HEK293 (cell line): Measurements from ENCODE around the gene IRS2.

Experiments used
- ATF2 ChIP-seq: fragments of 450-650 bp; formaldehyde crosslinking; IDR thresholded peaks from 2 replicates; pipeline ENCODE4 v1.5.1; 2016; ENCODE audit warnings: missing biosample characterization, missing genetic modification characterization, low read depth
- BCL6B ChIP-seq: fragments of 450-650 bp; formaldehyde crosslinking; IDR thresholded peaks from 2 replicates; pipeline ENCODE4 v1.5.1; 2017; ENCODE audit warnings: missing biosample characterization, missing genetic modification characterization
- GLI2 ChIP-seq: fragments of 450-650 bp; formaldehyde crosslinking; IDR thresholded peaks from 2 replicates; pipeline ENCODE4; 2017; ENCODE audit warnings: missing biosample characterization, missing genetic modification characterization, low read depth, borderline replicate concordance
- PRDM10 ChIP-seq: fragments of 450-650 bp; formaldehyde crosslinking; IDR thresholded peaks from 2 replicates; pipeline ENCODE4 v1.5.1; 2016; ENCODE audit warnings: missing biosample characterization, missing genetic modification characterization
- SP7 ChIP-seq: fragments of 450-650 bp; formaldehyde crosslinking; IDR thresholded peaks from 2 replicates; pipeline ENCODE4 v1.5.1; 2016; ENCODE audit warnings: missing biosample characterization, missing genetic modification characterization
- WT1 ChIP-seq: fragments of 450-650 bp; formaldehyde crosslinking; IDR thresholded peaks from 2 replicates; pipeline ENCODE4 v1.5.1; 2016; ENCODE audit warnings: missing biosample characterization, missing genetic modification characterization
- ZBTB11 ChIP-seq: fragments of 450-650 bp; formaldehyde crosslinking; conservative IDR thresholded peaks from 2 replicates; pipeline ENCODE4 v1.5.1; 2016; ENCODE audit warnings: low read depth, missing biosample characterization, missing genetic modification characterization
- ZBTB26 ChIP-seq: fragments of 450-650 bp; formaldehyde crosslinking; optimal IDR thresholded peaks from 2 replicates; pipeline ENCODE3; 2016; ENCODE audit warnings: missing biosample characterization, mild to moderate bottlenecking, missing genetic modification characterization
- ZBTB44 ChIP-seq: fragments of 450-650 bp; IDR thresholded peaks from 2 replicates; pipeline ENCODE4 v1.5.1; 2018; ENCODE audit warnings: missing biosample characterization, mild to moderate bottlenecking, missing genetic modification characterization
- ZBTB49 ChIP-seq: fragments of 450-650 bp; formaldehyde crosslinking; IDR thresholded peaks from 2 replicates; pipeline ENCODE4 v1.5.1; 2016; ENCODE audit warnings: missing biosample characterization, missing genetic modification characterization, low read depth
- ZBTB8A ChIP-seq: fragments of 450-650 bp; formaldehyde crosslinking; IDR thresholded peaks from 2 replicates; pipeline ENCODE4 v1.5.1; 2016; ENCODE audit warnings: missing biosample characterization, missing genetic modification characterization
- ZNF132 ChIP-seq: fragments of 450-650 bp; formaldehyde crosslinking; IDR thresholded peaks from 2 replicates; pipeline ENCODE4 v1.5.1; 2017; ENCODE audit warnings: missing biosample characterization, missing genetic modification characterization, borderline replicate concordance
- ZNF146 ChIP-seq: fragments of 450-650 bp; formaldehyde crosslinking; IDR thresholded peaks from 2 replicates; pipeline ENCODE4 v1.5.1; 2016; ENCODE audit warnings: missing biosample characterization, missing genetic modification characterization
- ZNF335 ChIP-seq: fragments of 450-650 bp; formaldehyde crosslinking; conservative IDR thresholded peaks from 2 replicates; pipeline ENCODE4 v1.5.1; 2016; ENCODE audit warnings: missing biosample characterization, missing genetic modification characterization
- ZNF341 ChIP-seq: fragments of 450-650 bp; formaldehyde crosslinking; IDR thresholded peaks from 2 replicates; pipeline ENCODE4; 2016; ENCODE audit warnings: low read depth, missing biosample characterization, missing genetic modification characterization
- ZNF433 ChIP-seq: fragments of 450-650 bp; formaldehyde crosslinking; IDR thresholded peaks from 2 replicates; pipeline ENCODE4 v1.5.1; 2016; ENCODE audit warnings: missing biosample characterization, missing genetic modification characterization, low read depth
- ZNF488 ChIP-seq: fragments of 450-650 bp; formaldehyde crosslinking; IDR thresholded peaks from 2 replicates; pipeline ENCODE4 v1.5.1; 2016; ENCODE audit warnings: missing biosample characterization, missing genetic modification characterization
- ZNF544 ChIP-seq: fragments of 450-650 bp; formaldehyde crosslinking; IDR thresholded peaks from 2 replicates; pipeline ENCODE4 v1.5.0; 2017; ENCODE audit warnings: missing biosample characterization, missing genetic modification characterization
- ZNF596 ChIP-seq: fragments of 450-650 bp; IDR thresholded peaks from 2 replicates; pipeline ENCODE4 v1.5.0; 2018; ENCODE audit warnings: missing biosample characterization, mild to moderate bottlenecking, missing genetic modification characterization, moderate library complexity
- ZNF623 ChIP-seq: fragments of 450-650 bp; formaldehyde crosslinking; IDR thresholded peaks from 2 replicates; pipeline ENCODE4 v1.5.1; 2016; ENCODE audit warnings: missing biosample characterization, missing genetic modification characterization
- ZNF626 ChIP-seq: fragments of 450-650 bp; sonication (Bioruptor Pico); formaldehyde crosslinking; IDR thresholded peaks from 2 replicates; pipeline ENCODE4 v1.5.1; 2018; ENCODE audit warnings: missing biosample characterization, missing genetic modification characterization, inconsistent platforms
- ZNF677 ChIP-seq: fragments of 450-650 bp; IDR thresholded peaks from 2 replicates; pipeline ENCODE4 v1.5.0; 2018; ENCODE audit warnings: missing biosample characterization, mild to moderate bottlenecking, missing genetic modification characterization, moderate library complexity

Gene IRS2

GRCh38 chr13:109785141-109785891, 1.1 kb downstream of the IRS2 start (continued):
- TF ChIP-seq ZBTB11 (tag by site-specific recombination) (no peak), ZNF433 (tag by site-specific recombination) (no peak), PRDM10 (tag by site-specific recombination) (0 out of 2 replicates have a peak, but pooled peaks have one; percentile 12), WT1 (tag by site-specific recombination) (no peak), ZNF341 (tag by site-specific recombination) (no peak), ATF2 (tag by site-specific recombination) (no peak), ZBTB26 (tag by site-specific recombination) (peak; percentile 71), ZBTB49 (no peak), ZNF544 (tag by site-specific recombination) (no peak), GLI2 (tag by site-specific recombination) (no peak), SP7 (tag by site-specific recombination) (no peak), ZNF335 (tag by site-specific recombination) (peak; percentile 27; the same call in 1 of the 2 replicates), BCL6B (tag by site-specific recombination) (no peak), ZNF132 (tag by site-specific recombination) (no peak), ZNF623 (no peak), ZNF488 (no peak), ZBTB44 (no peak), ZBTB8A (peak; percentile 39; the same call in 1 of the 2 replicates), ZNF146 (tag by site-specific recombination) (peak; percentile 97), ZNF677 (tag by site-specific recombination) (no peak), ZNF626 (no peak), ZNF596 (tag by site-specific recombination) (no peak)
- TF ChIP-seq, all 188 proteins: peak for 15
